Measurements from ENCODE around the gene BACH2. TPM values are rescaled to one million over a fixed set of nuclear protein-coding genes. Genes with fewer than 3 reads are reported as not detected.

Gene BACH2
- total RNA-seq, 1 donor: under 0.01 TPM

DNA sequence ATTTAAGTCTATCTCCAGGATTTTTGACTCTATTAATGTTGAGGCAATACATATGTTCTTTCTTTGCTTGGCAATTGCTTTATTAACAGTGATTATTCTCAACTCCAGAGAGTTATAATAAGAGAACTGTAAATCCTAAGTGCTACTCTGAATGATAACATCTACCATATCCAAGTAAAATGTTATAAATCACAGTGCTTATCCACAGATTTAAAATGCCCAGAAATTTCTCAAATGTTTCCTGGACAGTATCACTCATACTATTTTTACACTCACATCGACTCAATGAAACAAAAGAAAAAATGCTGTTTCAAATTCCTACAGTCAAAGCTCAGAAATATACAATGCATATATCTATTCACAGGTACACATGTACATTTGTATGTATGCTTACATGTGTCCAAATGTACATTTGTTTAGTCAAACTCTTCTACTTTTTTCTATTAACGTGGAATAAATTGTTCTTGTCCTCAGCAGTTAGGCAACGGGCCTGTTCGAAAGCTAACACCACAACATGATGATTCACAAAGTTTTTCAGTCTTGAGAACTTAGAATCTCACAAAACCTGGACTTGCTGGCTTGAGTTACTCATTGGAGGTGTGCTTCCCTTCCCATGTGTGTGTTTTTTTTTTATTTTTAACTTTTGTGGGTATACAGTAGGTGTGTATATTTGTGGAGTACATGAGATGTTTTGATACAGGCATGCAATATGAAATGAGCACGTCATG is 209.4 kb downstream of the BACH2 start:
- peak; percentile 68 for DNase-seq (ENCODE audit: low read depth)
- TF ChIP-seq, protein P1, sequence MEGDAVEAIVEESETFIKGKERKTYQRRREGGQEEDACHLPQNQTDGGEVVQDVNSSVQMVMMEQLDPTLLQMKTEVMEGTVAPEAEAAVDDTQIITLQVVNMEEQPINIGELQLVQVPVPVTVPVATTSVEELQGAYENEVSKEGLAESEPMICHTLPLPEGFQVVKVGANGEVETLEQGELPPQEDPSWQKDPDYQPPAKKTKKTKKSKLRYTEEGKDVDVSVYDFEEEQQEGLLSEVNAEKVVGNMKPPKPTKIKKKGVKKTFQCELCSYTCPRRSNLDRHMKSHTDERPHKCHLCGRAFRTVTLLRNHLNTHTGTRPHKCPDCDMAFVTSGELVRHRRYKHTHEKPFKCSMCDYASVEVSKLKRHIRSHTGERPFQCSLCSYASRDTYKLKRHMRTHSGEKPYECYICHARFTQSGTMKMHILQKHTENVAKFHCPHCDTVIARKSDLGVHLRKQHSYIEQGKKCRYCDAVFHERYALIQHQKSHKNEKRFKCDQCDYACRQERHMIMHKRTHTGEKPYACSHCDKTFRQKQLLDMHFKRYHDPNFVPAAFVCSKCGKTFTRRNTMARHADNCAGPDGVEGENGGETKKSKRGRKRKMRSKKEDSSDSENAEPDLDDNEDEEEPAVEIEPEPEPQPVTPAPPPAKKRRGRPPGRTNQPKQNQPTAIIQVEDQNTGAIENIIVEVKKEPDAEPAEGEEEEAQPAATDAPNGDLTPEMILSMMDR (IDR thresholded peaks at IDR 0.05; ENCODE audit: insufficient read depth, low read depth, low read length): no peak
- H3K4me3 ChIP-seq (ENCODE audit: low read depth, low read length): no peak overlapping the region

DNA sequence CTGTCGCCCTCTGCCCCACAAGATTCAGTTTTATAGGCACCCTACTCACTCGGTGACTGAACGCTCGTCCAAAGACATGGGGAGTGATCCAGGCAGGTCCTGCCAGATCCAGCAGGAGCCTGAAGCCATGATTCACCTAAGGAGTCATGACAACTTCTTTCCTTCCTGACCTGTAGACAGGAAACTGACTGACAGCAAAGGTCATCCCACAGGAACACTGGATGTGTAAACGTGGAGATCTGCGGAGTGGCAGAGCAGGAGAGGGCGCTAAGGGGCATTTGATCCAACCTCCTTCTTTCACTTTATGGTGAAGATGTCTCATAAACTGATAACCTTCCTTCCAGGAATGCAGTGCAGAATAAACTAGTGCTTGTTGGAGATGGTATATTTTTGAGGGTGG is 210.1 kb downstream of the BACH2 start:
- TF ChIP-seq, protein P1 (IDR thresholded peaks at IDR 0.05; ENCODE audit: insufficient read depth, low read depth, low read length): no peak
- H3K4me3 ChIP-seq (ENCODE audit: low read depth, low read length): no peak overlapping the region
- DNase-seq (ENCODE audit: low read depth): peak; percentile 14

DNA sequence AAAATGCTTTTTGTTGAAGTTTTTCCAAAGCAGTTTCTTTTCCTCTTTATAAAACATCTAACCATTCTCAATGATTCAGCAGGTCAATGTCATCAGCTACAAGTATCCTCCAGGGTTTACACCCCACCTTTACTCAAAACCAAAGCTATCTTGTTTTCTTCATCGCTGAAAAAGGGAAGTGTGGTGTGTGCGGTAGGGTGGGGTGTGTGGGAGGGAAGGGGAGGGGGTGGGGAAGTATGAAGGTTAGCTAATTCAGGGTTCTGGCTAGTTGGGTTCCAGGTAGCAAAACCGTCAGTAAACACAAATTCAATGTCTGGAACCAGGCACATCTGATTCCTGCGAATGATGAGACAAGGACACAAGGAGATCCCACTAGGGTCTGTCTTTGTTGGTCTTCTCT is 212.8 kb downstream of the BACH2 start:
- no peak overlapping the region for H3K4me3 ChIP-seq (ENCODE audit: low read depth, low read length)
- DNase-seq (ENCODE audit: low read depth): no peak
- TF ChIP-seq, protein P1 (IDR thresholded peaks at IDR 0.05; ENCODE audit: insufficient read depth, low read depth, low read length): no peak

DNA sequence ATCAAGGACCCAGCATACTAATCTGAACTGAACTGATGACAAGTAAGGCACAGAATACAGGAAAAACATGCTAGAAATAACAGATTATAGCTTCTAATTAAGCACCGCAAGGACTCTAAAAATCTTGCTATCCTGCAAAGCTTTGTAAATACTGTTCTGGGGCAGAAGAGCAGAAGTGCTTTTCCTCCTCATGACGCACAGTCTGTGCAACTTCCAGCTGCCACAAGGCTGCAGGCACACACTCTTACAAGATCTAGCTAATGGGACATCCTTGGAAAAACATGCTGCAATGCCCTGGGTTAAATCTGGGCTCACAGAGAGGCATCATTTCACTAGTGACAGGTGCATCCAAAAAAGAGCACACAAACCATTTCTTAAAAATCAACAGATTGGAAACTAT is 213.8 kb downstream of the BACH2 start:
- no peak for DNase-seq (ENCODE audit: low read depth)
- TF ChIP-seq, protein P1 (IDR thresholded peaks at IDR 0.05; ENCODE audit: insufficient read depth, low read depth, low read length): no peak
- H3K4me3 ChIP-seq (ENCODE audit: low read depth, low read length): no peak overlapping the region

DNA sequence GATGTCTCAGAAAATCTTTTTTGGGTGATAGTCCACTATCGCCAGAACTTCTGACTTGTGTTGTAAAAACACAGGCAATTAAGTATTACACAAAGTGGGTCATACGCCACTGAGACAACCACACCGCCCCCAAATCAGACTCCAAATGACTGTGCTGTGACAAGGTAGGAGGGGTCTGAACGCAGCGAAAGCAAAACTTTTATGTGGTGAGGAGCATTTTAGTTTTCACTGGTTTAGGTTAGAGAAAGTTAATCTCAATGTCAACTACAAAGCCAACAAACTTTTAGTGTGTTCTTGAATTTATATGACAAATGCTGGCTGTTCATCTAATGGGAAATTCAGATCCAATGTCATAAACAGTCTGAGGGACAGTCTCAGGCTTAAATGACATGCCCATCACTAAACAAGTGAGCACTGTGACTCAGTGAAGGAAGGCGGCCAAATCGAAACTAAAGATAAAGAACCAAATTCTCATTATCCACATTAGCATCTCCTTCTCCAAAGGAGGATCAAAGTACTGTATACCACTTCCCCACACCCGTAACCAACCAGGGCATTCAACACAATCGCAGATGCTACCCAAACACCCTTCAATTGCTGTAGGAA is 215.7 kb downstream of the BACH2 start:
- DNase-seq (ENCODE audit: low read depth): no peak
- TF ChIP-seq, protein P1 (IDR thresholded peaks at IDR 0.05; ENCODE audit: insufficient read depth, low read depth, low read length): no peak
- H3K4me3 ChIP-seq (ENCODE audit: low read depth, low read length): no peak overlapping the region

DNA sequence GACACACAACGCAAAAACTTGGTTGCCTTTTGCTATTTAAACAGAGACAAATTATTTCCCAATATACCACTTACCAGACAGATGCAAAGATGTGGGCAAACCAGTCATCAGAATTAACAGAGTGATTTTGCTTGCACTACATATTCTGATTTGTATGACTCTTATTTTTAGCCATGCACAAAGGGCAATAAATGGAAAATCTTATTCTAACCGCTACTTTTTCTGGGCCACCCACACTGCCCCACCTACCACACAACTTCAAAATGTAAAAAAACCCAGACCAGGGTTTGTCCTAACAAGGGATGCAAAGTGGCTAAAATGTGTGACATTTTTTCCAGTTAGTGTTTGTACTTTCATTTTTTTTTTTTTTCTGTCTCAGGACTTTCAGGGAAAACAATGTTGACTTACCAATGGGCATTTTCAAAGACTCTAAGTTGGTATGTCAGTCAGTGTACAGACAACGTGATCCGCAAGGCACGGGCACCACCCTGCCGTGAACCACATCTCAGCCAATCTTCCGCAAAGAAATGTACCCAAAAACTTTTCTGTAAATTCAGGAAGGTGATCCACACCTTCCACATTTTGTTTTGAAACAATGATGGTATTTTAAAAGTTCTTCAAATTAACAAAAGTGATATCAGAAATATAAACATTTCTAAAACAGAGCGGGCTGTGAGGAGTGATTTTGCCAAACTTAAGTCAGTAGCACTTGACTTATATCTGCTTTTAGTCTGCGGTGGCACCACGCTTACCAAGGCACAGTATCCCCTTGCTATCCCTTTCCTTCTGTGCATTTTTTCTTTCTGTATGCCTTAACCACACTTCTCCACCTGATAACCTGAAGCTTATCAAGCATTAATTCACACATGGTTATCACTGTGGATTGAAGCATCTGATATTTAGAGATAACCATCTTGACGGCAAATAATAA is 216.8 kb downstream of the BACH2 start:
- no peak for DNase-seq (ENCODE audit: low read depth)
- TF ChIP-seq, protein P1 (IDR thresholded peaks at IDR 0.05; ENCODE audit: insufficient read depth, low read depth, low read length): no peak
- no peak overlapping the region for H3K4me3 ChIP-seq (ENCODE audit: low read depth, low read length)

All from fibroblast of villous mesenchyme (primary cell).